Measurements from ENCODE around the gene BTBD1. TPM values are rescaled to one million over a fixed set of nuclear protein-coding genes. Genes with fewer than 3 reads are reported as not detected.

The BTBD1 gene
- polyA plus RNA-seq, 2 of the 4 experiments (the other 2 are of a cell fraction), result 53.1 to 95.8 TPM

- FAIRE-seq (no peak), DNase-seq (ENCODE audit: low read depth in 1 of 2, low spot score in 1 of 2) (no peak), ATAC-seq (no peak)
- Histone ChIP-seq H3K4me3 (no peak overlapping the region), H3K4me1 (no peaks in the 10 kb centered on the region), H3K9me3 (peaks cover 21% of the 10 kb centered on the region), H3K4me2 (no peak overlapping the region), H3K27ac (no peak overlapping the region)
- 41% methylated on average over 2 of the region's 2 CpGs for WGBS (ENCODE audit: missing lambda C conversion rate)
- TF ChIP-seq PHF8 (IDR thresholded peaks at IDR 0.05; ENCODE audit: borderline replicate concordance, low read depth) (no peak), NFE2L2 (conservative IDR thresholded peaks at IDR 0.05; ENCODE audit: low read length) (no peak), ESRRA (IDR thresholded peaks at IDR 0.05; ENCODE audit: borderline replicate concordance, low read length) (no peak), BHLHE40 (IDR thresholded peaks at IDR 0.05; ENCODE audit: low read depth, low read length) (no peak), ZSCAN20 (CRISPR knock-in tag; IDR thresholded peaks at IDR 0.05) (no peak), SREBF2 (IDR thresholded peaks at IDR 0.05) (no peak), NPAS2 (CRISPR knock-in tag; IDR thresholded peaks at IDR 0.05; ENCODE audit: borderline replicate concordance) (no peak), HES2 (IDR thresholded peaks at IDR 0.05) (no peak), HEYL (CRISPR knock-in tag; IDR thresholded peaks at IDR 0.05) (no peak), ZNF302 (CRISPR knock-in tag; IDR thresholded peaks at IDR 0.05) (no peak), GATA3 (IDR thresholded peaks at IDR 0.05; ENCODE audit: borderline replicate concordance) (no peak), KDM1A (IDR thresholded peaks at IDR 0.05; ENCODE audit: low read depth) (no peak), MYC (IDR thresholded peaks at IDR 0.05; ENCODE audit: borderline replicate concordance, low read length) (no peak), FOSB (CRISPR knock-in tag; IDR thresholded peaks at IDR 0.05) (no peak), HOXA7 (CRISPR knock-in tag; IDR thresholded peaks at IDR 0.05) (no peak), RNF2 (IDR thresholded peaks at IDR 0.05; ENCODE audit: borderline replicate concordance, low read depth) (no peak), BCL3 (IDR thresholded peaks at IDR 0.05) (no peak)
- POLR2A ChIA-PET, result no interaction called here
- CTCF ChIA-PET, result interaction anchor here (0.6 to 2.1 kb wide), 5 partner anchors 9 to 543 kb away, joined by 3 to 5 read pairs (median 4); no protein-coding TSS in a partner anchor
Measured at GRCh38 chr15:83100097-83100646, 33.1 kb upstream of the BTBD1 start.

GRCh38 chr15:83099290-83099689 is 32.2 kb upstream of the BTBD1 start:
- TF ChIP-seq CBX2 (IDR thresholded peaks at IDR 0.05; ENCODE audit: borderline replicate concordance, low read depth) (no peak), ZNF302 (CRISPR knock-in tag; IDR thresholded peaks at IDR 0.05) (no peak), POLR2A (IDR thresholded peaks at IDR 0.05; ENCODE audit: low read length) (no peak), MYC (IDR thresholded peaks at IDR 0.05; ENCODE audit: borderline replicate concordance, low read length) (no peak), RAD21 (conservative IDR thresholded peaks at IDR 0.05 in 1 of 2, IDR thresholded peaks at IDR 0.05 in 1 of 2) (no peak)
- no peaks in the 10 kb centered on the region for H3K4me1 ChIP-seq
- H3K4me3 ChIP-seq, result no peak overlapping the region
- no peak overlapping the region for H3K4me2 ChIP-seq
- ChIA-PET POLR2A (no interaction called here), CTCF (interaction anchor here (1.2 kb wide), 1 partner anchor 10 kb away, joined by 3 read pairs; no protein-coding TSS in a partner anchor)
- WGBS (ENCODE audit: missing lambda C conversion rate), result 6% methylated on average over 2 of the region's 2 CpGs
- peaks cover 21% of the 10 kb centered on the region for H3K9me3 ChIP-seq
- ATAC-seq (no peak), DNase-seq (ENCODE audit: low read depth in 1 of 2, low spot score in 1 of 2) (no peak), FAIRE-seq (no peak)
- no peak overlapping the region for H3K27ac ChIP-seq

- CTCF ChIA-PET, result no interaction called here
- TF ChIP-seq FOSB (CRISPR knock-in tag; IDR thresholded peaks at IDR 0.05), result no peak
- no peak for TF ChIP-seq ZC3H11A (IDR thresholded peaks at IDR 0.05)
- TF ChIP-seq RNF2 (IDR thresholded peaks at IDR 0.05; ENCODE audit: borderline replicate concordance, low read depth), result no peak
- TF ChIP-seq JUN (IDR thresholded peaks at IDR 0.05), result no peak
- TF ChIP-seq HEYL (CRISPR knock-in tag; IDR thresholded peaks at IDR 0.05), result no peak
- TF ChIP-seq TFCP2L1 (CRISPR knock-in tag; IDR thresholded peaks at IDR 0.05), result no peak
- TF ChIP-seq ESRRA (IDR thresholded peaks at IDR 0.05; ENCODE audit: borderline replicate concordance, low read length), result no peak
- no peak for TF ChIP-seq RFX5 (IDR thresholded peaks at IDR 0.05)
- no peak for TF ChIP-seq HES2 (IDR thresholded peaks at IDR 0.05)
- no peak for TF ChIP-seq USF2 (IDR thresholded peaks at IDR 0.05)
- TF ChIP-seq MAX (IDR thresholded peaks at IDR 0.05), result no peak
- no peak for TF ChIP-seq NPAS2 (CRISPR knock-in tag; IDR thresholded peaks at IDR 0.05; ENCODE audit: borderline replicate concordance)
- TF ChIP-seq CBX8 (IDR thresholded peaks at IDR 0.05), result no peak
- TF ChIP-seq HOXB13 (CRISPR knock-in tag; IDR thresholded peaks at IDR 0.05; ENCODE audit: low read depth), result no peak
- no peak for TF ChIP-seq BHLHE40 (IDR thresholded peaks at IDR 0.05; ENCODE audit: low read depth, low read length)
- no peak for TF ChIP-seq HDAC2 (IDR thresholded peaks at IDR 0.05)
- ATAC-seq, result no peak
- H3K9me3 ChIP-seq, result peaks cover 21% of the 10 kb centered on the region
- H3K27ac ChIP-seq, result no peak overlapping the region
- FAIRE-seq, result no peak
- POLR2A ChIA-PET, result no interaction called here
- no peak overlapping the region for H3K4me3 ChIP-seq
- no peak overlapping the region for H3K4me2 ChIP-seq
- H3K4me1 ChIP-seq, result no peaks in the 10 kb centered on the region
- DNase-seq (ENCODE audit: low read depth in 1 of 2, low spot score in 1 of 2), result no peak
Measured at GRCh38 chr15:83098079-83098478, 31.0 kb upstream of the BTBD1 start.

Data from A549 (cell line).